Measurements from ENCODE around the gene USF1.

- TF ChIP-seq CTCF (conservative IDR thresholded peaks at IDR 0.05; ENCODE audit: low read length) (no peak), EZH2phosphoT487 (IDR thresholded peaks at IDR 0.05; ENCODE audit: borderline replicate concordance, low read depth, low read length) (no peak)
Observed at GRCh38 chr1:161008869-161009510, 36.8 kb downstream of the USF1 start.
